Right lobe of liver (tissue), 6 donors: Measurements from ENCODE around the gene UBL7. TPM values are rescaled to one million over a fixed set of nuclear protein-coding genes. Genes with fewer than 3 reads are reported as not detected.

Source experiments
- ATAC-seq, 4 donors: fragments of 200-7000 bp; cut with Tn5 transposase; one replicate each; pipeline ENCODE4 v1.9.1; 2020; ENCODE audit warnings: mild to moderate bottlenecking in 4 of 4, moderate library complexity in 4 of 4
- DNase-seq, 3 donors: peaks; one replicate each; pipeline ENCODE4 v3.0.0-alpha.2; 2020
- H3K27ac ChIP-seq, 3 donors: fragments of 200-600 bp; one replicate each; pipeline ENCODE4 v1.8.0; 2022
- H3K27me3 ChIP-seq, 2 donors: fragments of 200-600 bp; one replicate each; pipeline ENCODE4 v1.8.0; 2022
- H3K36me3 ChIP-seq, 4 donors: fragments of 200-600 bp; sonication (generic) in 1 of 4; one replicate each; pipeline versions ENCODE4 v1.5.1 to v1.8.0; 2017 to 2022; ENCODE audit warnings: control low read depth in 1 of 4
- H3K4me1 ChIP-seq, 4 donors: fragments of 200-600 bp; sonication (generic) in 1 of 4; one replicate each; pipeline versions ENCODE4 v1.5.1 to v1.8.0; 2017 to 2022; ENCODE audit warnings: control low read depth in 1 of 4
- H3K4me3 ChIP-seq, 3 donors: fragments of 200-600 bp; one replicate each; pipeline ENCODE4 v1.8.0; 2022
- H3K9me3 ChIP-seq, 4 donors: fragments of 200-600 bp; sonication (generic) in 1 of 4; one replicate each; pipeline versions ENCODE4 v1.5.1 to v1.8.0; 2017 to 2022; ENCODE audit warnings: control low read depth in 1 of 4
- CTCF ChIP-seq, 4 donors: fragments of 200-600 bp in 3 of 4; fragments of 450-650 bp in 1 of 4; IDR thresholded peaks; one replicate each; pipeline versions ENCODE4 v1.5.1 to v1.8.0; 2016 to 2022; ENCODE audit warnings: antibody characterized with exemption in 4 of 4, mild to moderate bottlenecking in 2 of 4
- POLR2A ChIP-seq: fragments of 450-650 bp; IDR thresholded peaks from one replicate; pipeline ENCODE4 v1.6.1; 2017; ENCODE audit warnings: antibody characterized with exemption, mild to moderate bottlenecking
- WGBS: methylation state at CpG from one replicate; pipeline ENCODE4 v1.1.6; 2018; ENCODE audit warnings: low coverage, low lambda C conversion rate; ENCODE audit not compliant: insufficient coverage; ENCODE audit errors: missing lambda C conversion rate; 5-methylcytosine and 5-hydroxymethylcytosine counted together
- intact Hi-C, 2 donors: fragments of 100-400 bp; cut with DNase I; formaldehyde crosslinking; loops; one replicate each; pipeline versions ENCODE4 v1.11.2 to v1.14.1; 2022
- total RNA-seq, 6 experiments: library from RNA; depleted of rRNA in 2 of 6; stranded (reverse); fragments of >200 nt in 2 of 6; fragmentation: NEBNext Ultra II Directional in 3 of 6; extraction: Animal tissue kit (Norgen Biotek cat#: 25700) in 3 of 6; gene quantifications; one replicate each; pipeline versions ENCODE4 v1.1.0 to v1.2.4, GENCODE V29; 2016 to 2023
- donor health status: DM: no; HTN: yes; CAD: no.
- donor health status: DM: no; HTN: no; CAD: no.
- donor health status: DM: no; HTN: no; CAD: no.
- donor health status: DM: no; HTN: yes; CAD: no.
- donor health status: DM: no; HTN: yes; CAD: no.

The UBL7 gene
- total RNA-seq, 6 experiments from 2014 or later, result 14.8 to 38.0 (median 17.3) TPM

- ATAC-seq (no peak), DNase-seq (no peak)
- TF ChIP-seq CTCF (IDR thresholded peaks at IDR 0.05), result no peak
- TF ChIP-seq POLR2A, result no peak
- Histone ChIP-seq H3K9me3 (no peaks in the 10 kb centered on the region), H3K4me1 (no peaks in the 10 kb centered on the region), H3K36me3 (no peaks in the 10 kb centered on the region), H3K27ac (no peak overlapping the region), H3K4me3 (no peak overlapping the region), H3K27me3 (no peaks in the 10 kb centered on the region)
- intact Hi-C loops, result no loop called here
- WGBS, result no CpG with 5 or more reads among the region's 7 CpGs
Observed at GRCh38 chr15:74409225-74409624, 51.7 kb downstream of the UBL7 start.

GRCh38 chr15:74408815-74409214 lies 52.1 kb downstream of the UBL7 start:
- DNase-seq (no peak), ATAC-seq (no peak)
- Histone ChIP-seq H3K36me3 (no peaks in the 10 kb centered on the region), H3K4me3 (no peak overlapping the region), H3K27ac (no peak overlapping the region), H3K4me1 (no peaks in the 10 kb centered on the region), H3K9me3 (no peaks in the 10 kb centered on the region), H3K27me3 (no peaks in the 10 kb centered on the region)
- intact Hi-C loops, result no loop called here
- 82% methylated on average over 7 of the region's 7 CpGs for WGBS
- TF ChIP-seq CTCF (IDR thresholded peaks at IDR 0.05) (no peak), POLR2A (no peak)

GRCh38 chr15:74408385-74408784 lies 52.6 kb downstream of the UBL7 start:
- TF ChIP-seq CTCF (IDR thresholded peaks at IDR 0.05) (no peak), POLR2A (no peak)
- Histone ChIP-seq H3K4me1 (no peaks in the 10 kb centered on the region), H3K27me3 (no peaks in the 10 kb centered on the region), H3K36me3 (no peaks in the 10 kb centered on the region), H3K9me3 (no peaks in the 10 kb centered on the region), H3K27ac (no peak overlapping the region), H3K4me3 (no peak overlapping the region)
- DNase-seq (no peak), ATAC-seq (no peak)
- intact Hi-C loops, result no loop called here
- WGBS, result no CpG with 5 or more reads among the region's 2 CpGs

GRCh38 chr15:74406992-74407705 lies 53.8 kb downstream of the UBL7 start:
- H3K36me3 ChIP-seq, result no peaks in the 10 kb centered on the region
- ATAC-seq (no peak), DNase-seq (no peak)
- no peaks in the 10 kb centered on the region for H3K27me3 ChIP-seq
- WGBS, result 70% methylated on average over 5 of the region's 12 CpGs
- intact Hi-C loops, result no loop called here
- no peaks in the 10 kb centered on the region for H3K9me3 ChIP-seq
- H3K4me1 ChIP-seq, result no peaks in the 10 kb centered on the region
- no peak overlapping the region for H3K4me3 ChIP-seq
- TF ChIP-seq CTCF (IDR thresholded peaks at IDR 0.05) (no peak), POLR2A (no peak)
- no peak overlapping the region for H3K27ac ChIP-seq
